ENCODE results near the gene FLNC.

FLNC gene

GRCh38 chr7:128801667-128802418 is 28.4 kb upstream of the FLNC start:
- DNase-seq = no peak

DNA sequence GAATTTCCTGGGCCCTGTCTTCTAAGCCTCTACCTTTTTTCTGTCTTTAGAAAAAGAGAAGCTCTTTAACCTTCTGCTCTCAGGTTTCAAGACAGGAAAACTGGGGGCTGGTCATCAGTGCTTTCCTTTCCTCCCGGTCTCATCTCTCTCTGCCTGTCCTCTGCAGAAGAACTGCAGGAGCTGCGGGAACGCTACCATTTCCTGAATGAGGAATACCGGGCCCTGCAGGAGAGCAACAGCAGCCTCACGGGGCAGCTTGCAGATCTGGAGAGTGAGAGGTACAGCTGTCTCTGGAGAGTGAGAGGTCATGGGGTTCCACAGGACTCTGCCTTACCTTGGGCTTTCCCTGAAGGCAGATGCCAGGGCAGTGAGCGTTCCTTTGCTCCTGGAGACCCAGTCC is 25.7 kb upstream of the FLNC start:
- DNase-seq = no peak

- DNase-seq = no peak
These were observed 25.0 kb upstream of the FLNC start for GRCh38 chr7:128805225-128805624.

DNA sequence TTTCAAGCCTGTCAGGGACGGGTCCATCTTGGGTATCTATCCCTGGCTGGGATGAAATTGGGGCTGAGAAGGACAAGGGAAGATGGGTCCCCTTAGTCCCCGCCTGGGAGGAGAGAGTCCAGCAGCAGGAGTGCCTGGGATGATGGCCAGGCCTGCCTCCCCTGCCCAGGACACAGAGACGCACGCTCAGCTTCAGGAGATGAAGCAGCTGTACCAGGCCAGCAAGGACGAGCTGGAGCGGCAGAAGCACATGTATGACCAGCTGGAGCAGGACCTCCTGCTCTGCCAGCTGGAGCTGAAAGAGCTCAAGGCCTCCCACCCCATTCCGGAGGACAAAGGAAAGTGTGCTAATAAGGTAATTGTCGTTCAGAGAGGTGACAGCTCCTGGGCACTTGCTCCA is 23.0 kb upstream of the FLNC start:
- no peak for DNase-seq

- no peak for DNase-seq
These were observed 20.8 kb upstream of the FLNC start for GRCh38 chr7:128809363-128809762.

DNA sequence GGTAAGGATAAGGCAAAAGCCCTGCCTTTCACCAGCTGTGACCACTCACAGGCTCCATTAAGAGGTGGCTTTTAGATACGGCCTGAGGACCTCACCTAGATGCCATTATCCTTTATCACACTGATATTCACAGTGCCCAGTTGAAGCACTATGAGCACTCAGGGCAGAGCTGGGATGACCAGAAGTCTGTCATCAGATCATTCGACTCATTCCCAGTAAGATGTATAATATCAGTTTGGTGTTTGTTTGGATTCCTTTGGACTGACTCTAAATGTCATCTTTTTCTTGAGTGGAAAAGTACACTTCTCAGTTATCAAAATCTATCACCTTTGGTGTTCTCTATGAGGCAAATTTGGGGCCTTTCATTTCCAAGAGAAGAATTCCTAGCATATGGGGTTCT is 19.7 kb upstream of the FLNC start:
- DNase-seq = no peak

DNA sequence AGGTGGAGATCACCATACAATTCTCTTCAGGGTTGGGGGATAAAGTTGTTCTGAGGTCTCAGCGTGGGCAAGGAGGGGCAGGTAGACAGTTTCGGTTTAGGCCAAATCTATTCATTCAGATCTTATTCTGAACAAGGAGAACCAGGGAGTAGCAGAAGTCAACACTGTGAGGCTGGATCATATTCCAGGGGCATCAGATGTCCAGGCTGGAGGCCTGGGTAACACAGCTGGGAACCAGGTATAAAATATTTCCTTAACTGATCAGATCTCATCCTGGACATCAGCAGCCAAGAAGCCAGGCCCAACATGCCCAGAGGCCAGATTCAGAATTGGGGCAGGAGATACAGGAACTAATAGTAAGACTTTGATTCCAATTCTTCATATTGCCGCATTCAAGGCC is 19.2 kb upstream of the FLNC start:
- no peak for DNase-seq

DNA sequence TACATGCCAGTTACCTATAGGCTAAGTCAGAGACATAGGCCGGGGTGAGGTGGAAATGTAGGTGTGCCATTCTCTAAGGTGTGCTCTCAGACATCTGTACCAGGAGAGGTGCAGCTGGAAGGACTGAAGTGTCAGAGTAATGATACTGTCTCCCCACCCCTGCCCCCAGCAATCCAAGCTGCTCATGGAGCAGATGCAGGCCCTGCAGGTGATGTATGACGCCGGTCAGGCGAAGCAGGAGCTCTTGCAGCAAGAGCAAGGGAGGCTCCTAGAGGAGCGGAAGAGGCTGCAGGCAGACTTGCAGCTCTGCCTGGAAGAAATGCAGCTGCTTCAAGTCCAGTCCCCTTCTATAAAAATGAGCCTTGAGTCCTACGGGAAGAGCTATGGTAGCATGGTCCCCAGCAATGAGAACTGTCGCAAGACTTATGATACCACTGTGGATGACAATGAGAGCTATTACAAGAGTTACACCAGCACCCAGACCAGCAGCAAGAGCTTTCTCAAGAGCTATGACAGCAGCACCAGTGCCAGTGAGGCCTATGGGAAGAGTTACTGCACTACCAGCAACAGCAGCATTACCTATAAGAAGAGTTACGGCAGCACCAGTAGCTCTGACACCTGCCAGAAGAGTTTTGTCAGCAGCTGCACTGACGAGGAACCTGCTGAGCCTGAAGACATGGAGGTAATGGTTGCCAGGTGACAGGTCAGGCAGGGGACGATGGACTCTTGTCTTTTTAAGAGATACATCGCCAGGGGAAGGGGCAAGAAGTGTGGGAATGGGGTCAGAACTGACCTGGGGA is 18.4 kb upstream of the FLNC start:
- no peak for DNase-seq

- DNase-seq = no peak
These were observed 17.6 kb upstream of the FLNC start for GRCh38 chr7:128812514-128813168.

- DNase-seq = no peak
These were observed 15.7 kb upstream of the FLNC start for GRCh38 chr7:128814499-128814898.

DNA sequence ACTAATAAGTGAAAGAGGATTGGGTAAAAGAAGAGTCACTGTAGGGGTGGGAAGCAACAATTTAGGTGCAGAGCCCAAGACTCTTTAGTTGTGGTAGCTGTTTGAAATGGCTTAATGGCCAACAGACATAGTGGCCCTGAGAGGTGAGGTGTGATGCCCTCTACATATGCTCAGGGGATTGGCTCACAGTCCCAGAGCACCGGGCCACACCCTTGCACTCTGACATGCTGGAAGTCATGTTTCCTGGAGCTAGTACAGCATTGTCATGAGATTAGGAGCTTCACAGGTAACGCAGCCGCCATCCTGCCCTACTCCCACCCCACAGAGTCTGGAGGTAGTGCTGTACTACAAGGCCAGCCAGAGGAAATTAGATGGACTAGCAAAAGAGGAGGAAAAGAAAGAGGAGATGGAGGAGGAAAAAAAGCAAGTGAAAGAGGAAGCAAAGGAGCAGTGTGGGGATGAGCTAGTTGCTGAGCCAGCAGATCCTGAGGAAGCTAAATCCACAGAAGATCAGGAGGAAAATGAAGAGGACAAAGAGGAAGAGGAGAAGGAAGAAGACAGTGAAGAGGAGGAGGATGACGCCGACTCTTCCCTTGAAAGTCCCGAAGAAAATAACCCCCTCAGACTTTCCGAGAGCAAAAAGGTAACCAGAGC is 14.8 kb upstream of the FLNC start:
- DNase-seq = no peak

DNA sequence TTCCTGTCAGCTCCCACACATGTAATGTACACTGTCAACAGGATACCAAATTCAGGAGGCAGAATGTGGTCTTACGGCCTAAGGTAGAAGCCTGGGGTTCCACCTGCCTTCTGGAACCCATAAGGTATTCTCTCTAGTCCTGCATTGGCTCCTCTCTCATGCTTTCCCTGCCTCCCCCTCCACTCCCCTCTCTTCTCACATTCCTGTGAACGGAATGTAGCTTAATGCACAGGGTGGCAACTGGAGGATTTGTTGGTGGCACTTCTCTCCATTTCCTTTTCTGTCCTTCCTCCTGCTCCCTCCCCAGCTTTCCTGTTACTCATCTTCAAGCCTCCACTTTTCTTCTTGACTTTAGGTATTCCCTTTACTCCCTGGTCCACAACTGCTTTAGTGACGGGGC is 11.5 kb upstream of the FLNC start:
- DNase-seq = no peak

DNA sequence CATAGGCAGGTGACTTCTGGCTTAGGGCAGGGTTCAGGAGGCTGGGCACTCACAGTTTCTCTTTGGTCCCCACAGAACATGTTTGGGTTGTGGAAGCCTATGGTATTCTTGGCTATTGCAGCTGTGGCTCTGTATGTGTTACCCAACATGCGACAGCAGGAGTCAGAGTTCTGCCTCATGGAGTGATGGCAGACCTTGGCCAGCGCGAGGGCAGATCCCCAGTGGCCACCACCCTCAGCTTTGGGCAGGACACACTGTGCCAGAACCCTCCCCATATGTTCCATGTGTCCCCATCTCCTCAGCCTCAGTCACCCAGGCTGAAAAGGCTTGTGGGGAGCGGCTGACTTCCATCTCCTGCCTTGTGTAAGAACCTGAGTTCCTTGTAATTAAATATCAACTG is 8.5 kb upstream of the FLNC start:
- DNase-seq = no peak

- no peak for DNase-seq
These were observed 3.7 kb upstream of the FLNC start for GRCh38 chr7:128826512-128826911.

- DNase-seq = no peak
These were observed 3.3 kb upstream of the FLNC start for GRCh38 chr7:128826916-128827247.

DNA sequence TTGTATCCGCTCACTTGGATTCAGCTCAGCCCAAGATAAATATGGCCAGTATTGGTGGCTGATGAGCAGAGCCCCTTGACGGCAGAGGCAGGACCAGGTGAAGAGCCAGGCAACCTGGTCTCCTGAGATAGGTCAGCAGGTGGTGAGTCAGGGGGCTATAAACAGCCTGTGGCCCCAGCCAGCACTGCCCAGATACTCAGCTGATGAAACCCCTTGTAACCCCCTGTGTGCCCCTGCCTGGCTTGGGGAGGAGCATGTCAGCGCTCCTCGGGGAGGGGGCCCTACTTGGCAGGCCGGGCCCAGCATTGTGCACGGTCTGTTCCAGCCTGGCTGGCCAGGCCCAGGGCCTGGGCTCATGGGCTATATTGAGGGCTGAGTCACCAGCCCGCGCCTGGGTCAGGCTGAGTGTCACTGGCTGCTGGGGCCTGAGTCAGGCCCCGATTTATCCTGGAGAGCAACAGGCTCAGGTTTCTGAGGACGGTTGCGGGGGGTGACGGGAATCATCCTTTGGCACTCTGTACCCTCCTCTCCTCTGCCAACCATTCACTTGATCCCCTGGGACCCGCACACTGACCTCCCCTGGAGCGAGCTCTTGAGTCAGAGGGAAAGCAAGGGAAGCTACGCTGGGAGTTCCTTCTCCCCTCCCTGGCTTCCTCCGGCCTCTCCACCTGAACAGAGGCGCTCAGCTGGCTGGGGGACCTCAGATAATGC is 2.8 kb upstream of the FLNC start:
- no peak for DNase-seq

DNA sequence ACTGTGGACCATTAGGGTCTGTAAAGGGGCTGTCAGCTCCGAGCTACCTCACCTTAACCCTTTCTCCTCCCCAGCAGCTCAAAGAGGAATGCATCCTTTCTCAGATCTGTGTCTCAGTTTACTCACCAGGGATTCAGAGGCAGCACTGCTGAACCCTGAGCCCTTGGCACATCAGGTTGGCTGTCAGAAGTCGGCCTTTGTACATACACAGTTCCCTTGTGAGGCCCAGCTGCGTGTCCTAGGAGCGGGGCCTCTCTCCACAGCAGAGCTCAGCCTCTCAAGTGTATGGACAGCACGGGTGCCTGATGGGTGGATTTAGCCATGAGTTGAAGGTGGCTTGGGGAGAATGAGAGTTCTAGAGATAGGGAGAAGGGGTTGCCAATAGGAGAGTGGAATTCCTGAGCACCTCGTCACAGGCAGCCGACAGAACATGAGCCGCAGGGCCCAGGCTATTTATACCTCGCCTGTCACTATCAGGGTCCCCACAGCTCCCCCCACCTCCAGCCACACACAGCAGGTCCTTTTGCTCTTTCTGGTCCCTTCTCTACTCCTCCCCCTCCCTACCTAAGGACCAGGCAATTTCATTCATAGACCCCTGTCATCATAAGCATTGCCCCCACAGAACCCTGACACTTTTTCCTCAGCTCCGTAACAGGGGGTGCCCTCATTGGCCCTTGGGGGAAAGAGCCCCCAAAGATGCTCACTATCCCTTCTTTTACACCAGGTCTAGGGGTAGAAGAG is 2.1 kb upstream of the FLNC start:
- no peak for DNase-seq

- DNase-seq = no peak
These were observed 627 bp upstream of the FLNC start for GRCh38 chr7:128829391-128830166.

GRCh38 chr7:128831178-128831993 is 1.2 kb downstream of the FLNC start:
- no peak for DNase-seq
